SH-SY5Y (cell line): Measurements from ENCODE around the gene SNCB.

Experiments used
- GATA2 ChIP-seq: IDR thresholded peaks from 2 replicates; pipeline ENCODE4 v1.6.1; 2011; ENCODE audit warnings: mild to moderate bottlenecking, low read depth, low read length
- GATA3 ChIP-seq: IDR thresholded peaks from 2 replicates; pipeline ENCODE4 v1.6.1; 2011; ENCODE audit warnings: low read depth, mild to moderate bottlenecking, low read length, moderate library complexity

GRCh38 chr5:176625966-176626875 is 4.1 kb downstream of the SNCB start:
- TF ChIP-seq GATA3, result no peak
- TF ChIP-seq GATA2, result no peak
